ACHN (cell line): ENCODE measurements around the gene VPREB1.
A peak's percentile ranks its signal among the peaks of the same experiment; 100 is the strongest.
"Not testable (repeated sequence)": the region's sequence is repeated elsewhere in the genome, so short reads cannot be mapped to it uniquely, and the experiment has no call there.

Source experiments
- DNase-seq: peaks from one replicate; pipeline ENCODE4 v3.0.0-alpha.2; 2015
- in situ Hi-C: cut with HindIII; loops from 2 replicates; pipeline ENCODE4 v1.10.0; 2017; ENCODE audit warnings: low sequenced_read_pairs, low pct_ligation_motif_present, low pct_unique_long_range_greater_than_20kb

The VPREB1 gene, protein sequence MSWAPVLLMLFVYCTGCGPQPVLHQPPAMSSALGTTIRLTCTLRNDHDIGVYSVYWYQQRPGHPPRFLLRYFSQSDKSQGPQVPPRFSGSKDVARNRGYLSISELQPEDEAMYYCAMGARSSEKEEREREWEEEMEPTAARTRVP

DNA sequence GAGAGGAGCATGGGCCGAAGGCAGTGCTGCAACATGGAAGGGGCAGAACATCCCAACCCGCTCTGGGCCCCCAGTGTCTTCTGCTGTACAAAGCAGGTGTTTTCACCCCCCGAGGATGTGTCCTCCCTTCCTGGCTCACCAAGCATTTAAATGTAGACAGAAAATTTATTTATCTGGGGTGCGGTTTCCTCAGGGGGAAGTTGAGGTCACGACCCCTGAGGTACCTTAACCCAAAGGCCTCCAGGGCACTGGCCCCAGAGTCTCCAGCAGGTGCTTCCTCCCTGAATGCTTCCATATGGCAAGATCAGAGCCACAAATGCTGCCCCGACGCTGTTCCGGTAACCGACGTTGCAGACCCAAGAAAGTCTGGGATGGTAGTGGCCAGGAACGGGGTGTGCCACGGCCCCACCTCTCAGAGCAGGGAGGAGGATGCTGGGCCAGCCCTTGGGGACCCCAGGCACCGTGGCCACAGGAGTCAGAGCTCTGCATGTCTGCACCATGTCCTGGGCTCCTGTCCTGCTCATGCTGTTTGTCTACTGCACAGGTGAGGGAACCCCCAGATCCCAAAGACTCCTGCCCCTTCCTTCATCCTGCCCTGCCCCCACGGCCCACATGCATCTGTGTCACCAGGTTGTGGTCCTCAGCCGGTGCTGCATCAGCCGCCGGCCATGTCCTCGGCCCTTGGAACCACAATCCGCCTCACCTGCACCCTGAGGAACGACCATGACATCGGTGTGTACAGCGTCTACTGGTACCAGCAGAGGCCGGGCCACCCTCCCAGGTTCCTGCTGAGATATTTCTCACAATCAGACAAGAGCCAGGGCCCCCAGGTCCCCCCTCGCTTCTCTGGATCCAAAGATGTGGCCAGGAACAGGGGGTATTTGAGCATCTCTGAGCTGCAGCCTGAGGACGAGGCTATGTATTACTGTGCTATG lies at the start of gene VPREB1:
Gene VPREB1 (plus strand): TSS at position 471 of the 935 bp plus-strand sequence. CDS start 28 bp downstream, at position 499.
- in situ Hi-C loops = no loop called here
- DNase-seq = no peak

DNA sequence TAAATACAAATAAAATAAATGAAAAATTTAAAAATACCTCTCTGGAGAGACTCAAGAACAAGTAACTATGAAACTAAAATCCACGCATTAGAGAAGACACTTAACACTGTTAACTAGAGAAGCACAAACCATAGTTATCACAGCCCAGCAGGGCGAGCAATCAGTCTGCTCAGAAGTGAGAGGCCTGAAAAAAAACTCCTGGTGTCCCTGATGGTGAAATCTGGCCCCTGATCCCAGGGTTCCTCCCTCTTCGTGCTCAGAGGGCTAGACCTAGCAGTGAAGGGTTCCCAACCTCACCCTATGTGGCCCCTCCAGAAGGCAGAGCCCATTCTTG lies 49.7 kb upstream of the VPREB1 start:
- in situ Hi-C loops = no loop called here
- DNase-seq = no peak

DNA sequence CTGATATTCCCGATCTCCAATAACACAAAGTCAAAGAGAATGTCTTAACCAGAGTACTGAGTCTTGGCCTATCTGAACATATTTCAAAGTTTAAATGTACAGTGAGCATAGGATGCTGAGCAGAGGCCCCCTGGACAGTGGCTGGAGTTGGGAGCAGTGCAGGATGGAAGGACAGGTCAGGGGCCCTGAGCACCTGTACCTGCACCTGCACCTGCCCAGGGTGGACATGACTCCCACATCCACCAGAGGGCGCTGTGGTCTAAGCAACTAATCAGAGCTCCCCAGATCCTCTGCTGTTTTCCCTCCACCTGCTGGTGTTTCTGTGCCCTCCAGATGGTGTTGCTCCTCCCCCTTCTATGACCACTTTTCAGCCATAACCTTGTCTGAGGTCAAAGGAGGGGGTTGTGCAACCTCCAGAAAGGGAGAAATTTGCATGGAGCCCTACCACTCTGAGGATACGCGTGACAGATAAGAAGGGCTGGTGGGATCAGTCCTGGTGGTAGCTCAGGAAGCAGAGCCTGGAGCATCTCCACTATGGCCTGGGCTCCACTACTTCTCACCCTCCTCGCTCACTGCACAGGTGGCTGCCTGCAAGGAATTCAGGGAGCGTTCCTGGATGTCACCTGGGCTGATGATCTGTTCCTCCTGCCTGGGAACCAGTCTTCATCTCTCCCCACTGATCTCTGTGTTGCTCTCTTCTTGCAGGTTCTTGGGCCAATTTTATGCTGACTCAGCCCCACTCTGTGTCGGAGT lies 49.1 kb upstream of the VPREB1 start:
- DNase-seq = peak; percentile 78
- in situ Hi-C loops = no loop called here

DNA sequence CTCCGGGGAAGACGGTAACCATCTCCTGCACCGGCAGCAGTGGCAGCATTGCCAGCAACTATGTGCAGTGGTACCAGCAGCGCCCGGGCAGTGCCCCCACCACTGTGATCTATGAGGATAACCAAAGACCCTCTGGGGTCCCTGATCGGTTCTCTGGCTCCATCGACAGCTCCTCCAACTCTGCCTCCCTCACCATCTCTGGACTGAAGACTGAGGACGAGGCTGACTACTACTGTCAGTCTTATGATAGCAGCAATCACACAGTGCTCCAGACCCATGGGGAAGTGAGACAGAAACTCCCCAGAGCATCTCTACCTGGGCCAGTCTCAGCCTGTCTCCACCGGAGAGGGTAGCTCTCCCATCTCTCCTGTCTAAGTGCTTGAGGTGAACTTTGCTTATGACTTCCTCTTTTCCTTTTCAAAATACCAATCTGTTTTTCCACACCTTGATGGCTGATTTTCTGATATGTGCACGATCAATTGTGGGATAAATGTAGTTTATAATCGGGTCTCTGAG lies 48.5 kb upstream of the VPREB1 start:
- no peak for DNase-seq
- in situ Hi-C loops = no loop called here

DNA sequence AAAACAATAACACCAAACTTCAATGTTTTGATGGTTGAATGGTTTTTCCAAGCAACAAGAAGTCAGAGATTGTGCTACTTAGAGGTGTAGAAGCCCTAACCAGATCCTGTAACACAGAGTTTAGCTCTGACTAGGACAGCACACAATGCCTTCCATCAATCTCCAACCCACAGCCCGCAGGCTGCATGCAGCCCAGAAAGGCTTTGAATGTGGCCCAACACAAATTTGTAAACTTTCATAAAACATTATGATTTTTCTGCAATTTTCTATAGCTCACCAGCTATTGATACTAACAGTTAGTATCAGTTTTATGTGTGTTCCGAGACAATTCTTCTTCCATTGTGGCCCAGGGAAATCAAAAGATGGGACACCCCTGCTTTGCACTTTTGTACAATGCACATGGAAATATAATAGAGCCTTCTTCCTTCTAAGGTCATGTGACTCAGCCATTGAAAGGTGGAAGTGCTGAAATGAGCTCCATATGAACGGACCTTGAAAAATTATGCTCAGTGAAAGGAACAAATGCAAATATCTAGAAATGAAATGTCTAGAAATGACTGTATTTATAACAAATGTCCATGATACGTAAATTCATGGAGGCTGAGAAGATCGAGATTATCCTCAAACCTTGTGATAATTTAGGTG lies 47.6 kb upstream of the VPREB1 start:
- DNase-seq = no peak
- in situ Hi-C loops = no loop called here

DNA sequence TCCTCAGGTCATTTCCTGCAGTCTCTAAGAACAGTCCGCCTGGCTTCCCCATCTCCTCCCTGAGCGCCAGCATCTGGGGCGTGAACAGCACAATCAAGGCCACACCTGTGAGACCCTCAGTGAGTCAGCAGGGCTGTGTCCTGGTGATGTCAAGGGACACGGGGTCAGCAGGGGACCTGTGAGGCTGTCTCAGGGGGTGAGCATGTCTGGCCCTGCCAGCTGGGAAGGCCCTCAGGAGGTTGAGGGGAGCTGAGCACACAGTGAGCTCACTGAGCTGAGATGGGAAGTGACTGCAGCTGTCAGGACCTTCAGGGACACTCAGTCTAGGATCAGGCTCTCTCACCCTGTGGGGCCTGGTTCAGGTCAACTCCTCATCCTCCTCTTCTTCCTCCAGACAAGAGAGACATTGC lies 46.6 kb upstream of the VPREB1 start:
- in situ Hi-C loops = no loop called here
- no peak for DNase-seq

DNA sequence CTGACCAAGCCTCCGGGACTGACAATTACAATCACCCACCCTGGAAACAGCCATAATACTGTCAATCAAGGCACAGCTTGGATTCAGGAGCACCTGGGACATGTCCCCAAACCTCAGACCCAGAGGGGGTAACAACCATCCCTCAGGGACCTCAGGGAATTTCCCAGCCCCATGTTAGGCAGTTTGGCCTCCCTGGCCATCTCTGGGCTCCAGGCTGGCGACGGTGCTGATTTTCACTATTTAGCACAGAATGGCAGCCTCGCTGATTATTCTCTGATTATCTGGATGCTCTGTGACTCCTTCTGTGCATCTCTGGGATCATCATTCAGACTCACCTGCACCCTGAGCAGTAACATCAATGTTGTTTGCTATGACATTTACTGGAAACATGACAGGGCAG lies 45.8 kb upstream of the VPREB1 start:
- in situ Hi-C loops = no loop called here

DNA sequence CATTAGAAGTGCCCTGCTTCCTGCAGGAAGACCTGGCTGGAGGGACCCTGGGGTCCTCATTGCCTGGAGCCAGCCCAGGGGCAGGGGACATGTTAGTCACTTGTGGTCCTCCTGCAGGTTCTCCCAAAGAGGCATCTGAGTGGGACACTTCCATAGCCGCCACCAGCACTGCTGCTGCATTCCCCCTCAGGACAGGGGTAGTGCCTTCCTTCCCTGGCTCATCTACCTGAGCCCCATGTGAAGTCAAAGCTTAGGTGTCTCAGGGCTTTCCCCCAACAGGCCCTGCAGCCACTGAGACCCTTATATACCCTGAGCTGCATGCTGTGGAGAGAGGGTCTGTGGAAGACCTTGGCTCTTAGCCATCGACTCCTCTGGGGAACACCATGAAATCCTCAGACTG lies 45.0 kb upstream of the VPREB1 start:
- no peak for DNase-seq
- in situ Hi-C loops = no loop called here

More for the DNA sequence above, 45.8 kb upstream of the VPREB1 start:
- DNase-seq = no peak

DNA sequence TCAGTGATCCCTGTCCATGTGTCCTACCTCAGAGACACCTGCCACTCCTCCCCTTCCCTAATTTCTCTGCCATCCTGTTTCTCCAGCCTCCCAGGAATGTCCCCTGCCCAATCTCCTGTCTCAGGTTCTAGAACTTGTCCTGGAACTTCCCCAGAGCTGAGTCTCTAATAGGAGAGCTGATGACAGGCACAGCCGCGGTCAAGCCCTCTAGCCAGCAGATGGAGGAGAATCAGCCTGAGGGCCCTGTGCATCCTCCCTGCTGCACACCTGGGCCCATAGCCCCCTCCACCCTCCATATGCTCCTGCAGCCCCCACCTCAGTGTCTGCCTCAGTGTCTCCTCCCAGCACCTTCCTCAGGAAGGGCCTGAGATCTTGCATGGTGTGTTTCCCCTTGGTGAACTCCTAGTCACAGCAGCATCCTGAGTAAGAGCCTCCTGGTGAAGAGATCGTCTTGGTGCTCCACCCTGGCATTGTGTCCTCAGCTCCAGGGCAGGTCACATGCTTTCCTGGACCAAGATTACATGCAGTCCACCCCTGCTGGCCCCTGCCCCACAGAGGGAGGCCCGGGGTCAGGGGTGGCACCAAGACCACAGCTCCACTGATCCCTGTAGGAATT lies 43.9 kb upstream of the VPREB1 start:
- DNase-seq = no peak
- in situ Hi-C loops = no loop called here

DNA sequence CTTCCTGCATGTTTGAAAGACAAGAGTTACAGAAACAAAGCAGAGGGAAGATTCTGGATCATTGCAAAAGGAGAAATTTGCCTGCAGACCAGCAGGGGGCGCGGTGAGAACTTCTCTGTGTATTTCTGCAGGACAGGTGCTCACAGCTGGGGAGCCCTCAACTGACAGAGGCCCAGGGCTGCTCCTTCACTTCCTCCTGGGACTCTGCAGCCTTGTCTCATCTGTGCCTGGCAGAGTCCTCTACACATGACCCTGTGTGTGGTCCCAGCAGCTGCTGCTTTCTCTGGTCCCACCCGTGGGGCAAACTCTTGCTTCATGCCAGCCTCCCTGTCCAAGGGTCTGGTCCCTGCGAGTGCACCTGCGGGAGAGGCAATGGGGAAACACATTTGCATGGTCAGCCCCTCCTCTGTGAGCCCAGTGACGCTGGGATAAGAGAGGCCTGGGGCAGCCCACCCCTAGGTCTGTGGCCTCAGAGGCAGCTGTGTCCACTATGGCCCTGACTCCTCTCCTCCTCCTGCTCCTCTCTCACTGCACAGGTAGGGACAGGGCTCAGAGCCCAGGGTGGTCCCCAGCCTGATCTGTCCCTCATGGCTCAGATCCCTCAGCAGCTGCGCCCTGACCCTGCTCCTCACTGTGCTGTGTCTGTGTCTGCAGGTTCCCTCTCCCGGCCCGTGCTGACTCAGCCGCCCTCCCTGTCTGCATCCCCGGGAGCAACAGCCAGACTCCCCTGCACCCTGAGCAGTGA lies 43.2 kb upstream of the VPREB1 start:
- in situ Hi-C loops = no loop called here
- no peak for DNase-seq

DNA sequence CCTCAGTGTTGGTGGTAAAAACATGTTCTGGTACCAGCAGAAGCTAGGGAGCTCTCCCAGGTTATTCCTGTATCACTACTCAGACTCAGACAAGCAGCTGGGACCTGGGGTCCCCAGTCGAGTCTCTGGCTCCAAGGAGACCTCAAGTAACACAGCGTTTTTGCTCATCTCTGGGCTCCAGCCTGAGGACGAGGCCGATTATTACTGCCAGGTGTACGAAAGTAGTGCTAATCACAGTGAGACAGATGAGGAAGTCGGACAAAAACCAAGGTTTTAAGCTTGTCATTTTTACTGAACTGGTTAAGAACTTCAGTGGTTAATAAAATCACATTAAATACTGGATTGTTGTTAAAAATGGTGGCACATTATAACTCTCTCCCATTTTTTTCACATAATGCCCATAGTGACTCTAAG lies 42.6 kb upstream of the VPREB1 start:
- in situ Hi-C loops = no loop called here
- no peak for DNase-seq

DNA sequence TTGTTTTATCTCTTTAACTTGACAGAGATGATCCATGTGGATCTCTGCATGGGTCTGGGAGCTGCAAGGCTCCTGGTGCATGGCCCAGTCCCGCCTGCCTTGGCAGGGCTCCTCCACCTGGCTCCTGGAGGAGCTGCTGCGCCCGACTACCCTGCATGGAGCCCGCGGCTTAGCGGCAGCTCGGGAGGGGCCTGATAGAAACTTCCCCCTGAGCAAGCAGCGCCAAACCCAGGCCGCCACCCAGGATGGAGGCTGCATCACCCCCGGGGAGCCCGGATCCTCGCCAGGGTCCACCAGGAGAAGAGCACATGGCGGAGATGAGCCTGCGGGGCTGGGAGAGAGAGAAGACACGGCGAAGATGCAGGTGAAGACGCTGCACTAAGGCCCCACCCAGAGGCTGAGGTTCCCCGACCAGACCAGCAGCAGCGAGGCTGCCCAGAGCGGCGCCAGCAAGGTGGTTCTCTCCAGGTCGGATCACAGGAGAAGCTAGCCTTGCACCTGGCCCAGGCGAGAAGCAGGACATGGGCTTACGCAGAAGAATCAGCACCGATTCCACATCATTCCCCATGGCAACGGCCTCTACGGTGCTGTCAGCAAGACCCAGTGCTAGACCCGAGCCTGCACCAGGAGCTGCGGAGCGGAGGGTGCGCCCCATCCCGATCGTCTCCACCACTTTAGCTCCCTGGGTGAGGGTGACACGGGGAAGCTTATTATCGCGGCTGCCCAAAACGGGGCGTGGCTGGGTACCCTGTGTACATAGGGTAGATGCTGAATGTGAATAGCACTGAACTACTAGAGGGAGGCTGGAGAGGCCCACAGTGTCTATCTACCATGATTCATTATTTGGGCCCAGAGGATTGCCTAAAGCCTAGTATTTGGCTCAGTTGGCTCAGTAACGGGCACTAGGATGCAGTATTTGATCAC lies 41.3 kb upstream of the VPREB1 start:
- in situ Hi-C loops = no loop called here
- no peak for DNase-seq

DNA sequence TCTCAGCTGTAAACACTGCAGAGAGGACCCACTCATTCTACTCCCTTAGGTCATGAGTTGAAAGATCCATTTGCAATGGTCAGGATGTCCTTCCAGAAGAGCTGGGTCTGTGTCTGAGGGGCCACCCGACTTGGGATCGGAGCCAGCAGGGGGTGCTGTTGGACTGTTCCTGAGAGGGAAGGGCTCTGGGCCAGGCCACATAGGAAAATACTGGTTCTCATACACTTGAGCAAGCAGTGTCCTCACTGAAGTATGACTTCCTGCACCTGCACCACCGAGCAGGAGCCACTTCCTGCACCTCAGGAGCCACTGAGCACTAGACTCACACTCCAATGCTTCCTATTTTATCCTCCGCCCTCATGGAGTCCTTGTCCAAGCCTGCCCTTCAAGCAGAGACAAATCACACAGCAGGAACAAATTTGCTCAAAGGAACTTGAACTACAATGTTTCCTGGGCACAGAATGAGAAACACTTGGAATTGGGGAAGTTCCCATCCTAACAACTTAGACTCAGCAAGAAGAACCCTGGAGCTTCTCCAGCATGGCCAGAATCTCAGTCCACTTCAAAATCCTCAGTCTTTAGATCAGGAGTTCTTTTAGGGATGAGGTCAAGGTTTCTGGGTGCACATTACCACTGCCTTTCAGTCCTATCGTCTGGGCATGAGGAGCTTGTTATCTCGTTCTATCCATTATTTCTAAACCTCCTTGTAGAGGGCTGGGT lies 36.6 kb upstream of the VPREB1 start:
- in situ Hi-C loops = no loop called here

DNA sequence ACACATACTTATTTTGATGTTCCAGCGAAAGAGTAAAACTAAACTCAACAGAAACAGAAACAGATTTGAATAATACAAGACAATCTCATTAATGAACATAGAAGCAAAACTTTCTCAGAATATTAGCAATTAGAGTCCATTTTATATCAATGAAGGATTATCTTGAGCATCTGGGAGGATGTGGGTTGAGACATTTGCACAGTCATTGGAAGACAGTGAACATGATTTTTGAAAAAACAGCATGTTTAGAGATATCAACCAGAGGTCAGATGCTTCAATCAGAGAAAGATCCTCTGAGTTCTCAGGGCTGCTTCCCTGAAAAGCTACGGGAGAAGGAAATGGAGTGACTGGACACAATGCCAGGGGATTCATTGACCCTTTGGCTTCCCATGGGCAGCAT lies 35.9 kb upstream of the VPREB1 start:
- in situ Hi-C loops = no loop called here
- no peak for DNase-seq

More for the DNA sequence above, 36.6 kb upstream of the VPREB1 start:
- DNase-seq = peak; percentile 81

DNA sequence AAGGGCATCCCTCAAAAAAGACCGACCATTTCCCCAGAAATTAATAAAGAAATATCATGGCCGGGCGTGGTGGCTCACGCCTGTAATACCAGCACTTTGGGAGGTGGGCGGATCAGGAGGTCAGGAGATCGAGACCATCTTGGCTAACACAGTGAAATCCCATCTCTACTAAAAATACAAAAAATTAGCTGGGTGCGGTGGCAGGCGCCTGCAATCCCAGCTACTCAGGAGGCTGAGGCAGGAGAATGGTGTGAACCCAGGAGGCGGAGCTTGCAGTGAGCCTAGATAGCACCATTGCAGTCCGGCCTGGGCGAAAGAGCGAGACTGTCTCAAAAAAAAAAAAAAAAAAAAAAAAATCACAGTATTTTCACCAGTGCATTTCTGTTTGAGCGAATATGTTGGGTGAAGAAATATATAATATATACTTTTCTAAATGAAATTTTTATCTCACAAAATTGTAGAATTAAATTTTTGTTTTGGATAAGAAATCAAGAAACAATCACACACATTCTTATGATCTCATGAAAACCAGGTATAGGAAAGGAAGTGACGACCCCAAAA lies 35.4 kb upstream of the VPREB1 start:
- in situ Hi-C loops = not testable (repeated sequence)

DNA sequence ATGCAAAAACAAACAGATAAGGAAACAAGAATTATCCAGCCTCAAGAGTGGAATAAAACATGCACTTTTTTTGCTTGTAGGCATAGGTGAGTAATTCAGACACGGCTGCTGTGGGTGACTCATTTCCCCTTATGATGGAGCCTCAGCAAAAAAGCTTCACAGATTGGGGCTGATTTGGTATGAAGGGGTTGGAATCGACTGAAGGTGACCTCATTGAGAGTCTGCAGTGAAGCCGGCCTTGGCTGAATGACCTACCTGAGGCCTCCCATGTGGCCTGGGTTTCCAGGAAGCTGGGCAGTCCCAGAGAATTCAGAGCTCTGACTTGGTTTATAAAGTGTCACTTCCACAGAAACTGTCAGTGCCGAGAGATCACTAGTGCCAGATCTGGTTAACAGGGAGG lies 34.2 kb upstream of the VPREB1 start:
- in situ Hi-C loops = no loop called here
- peak; percentile 61 for DNase-seq

More for the DNA sequence above, 35.4 kb upstream of the VPREB1 start:
- not testable (repeated sequence) for DNase-seq
